Inflammatory macrophage treated with lipopolysaccharide for 1 hour (primary cell): Measurements from ENCODE around the gene UVSSA.
"Not testable (repeated sequence)": the region's sequence is repeated elsewhere in the genome, so short reads cannot be mapped to it uniquely, and the experiment has no call there.

Source experiments
- DNase-seq, 2 donors: peaks; one replicate each; pipeline ENCODE4 v3.0.0-alpha.2; 2020 to 2022

The UVSSA gene

DNA sequence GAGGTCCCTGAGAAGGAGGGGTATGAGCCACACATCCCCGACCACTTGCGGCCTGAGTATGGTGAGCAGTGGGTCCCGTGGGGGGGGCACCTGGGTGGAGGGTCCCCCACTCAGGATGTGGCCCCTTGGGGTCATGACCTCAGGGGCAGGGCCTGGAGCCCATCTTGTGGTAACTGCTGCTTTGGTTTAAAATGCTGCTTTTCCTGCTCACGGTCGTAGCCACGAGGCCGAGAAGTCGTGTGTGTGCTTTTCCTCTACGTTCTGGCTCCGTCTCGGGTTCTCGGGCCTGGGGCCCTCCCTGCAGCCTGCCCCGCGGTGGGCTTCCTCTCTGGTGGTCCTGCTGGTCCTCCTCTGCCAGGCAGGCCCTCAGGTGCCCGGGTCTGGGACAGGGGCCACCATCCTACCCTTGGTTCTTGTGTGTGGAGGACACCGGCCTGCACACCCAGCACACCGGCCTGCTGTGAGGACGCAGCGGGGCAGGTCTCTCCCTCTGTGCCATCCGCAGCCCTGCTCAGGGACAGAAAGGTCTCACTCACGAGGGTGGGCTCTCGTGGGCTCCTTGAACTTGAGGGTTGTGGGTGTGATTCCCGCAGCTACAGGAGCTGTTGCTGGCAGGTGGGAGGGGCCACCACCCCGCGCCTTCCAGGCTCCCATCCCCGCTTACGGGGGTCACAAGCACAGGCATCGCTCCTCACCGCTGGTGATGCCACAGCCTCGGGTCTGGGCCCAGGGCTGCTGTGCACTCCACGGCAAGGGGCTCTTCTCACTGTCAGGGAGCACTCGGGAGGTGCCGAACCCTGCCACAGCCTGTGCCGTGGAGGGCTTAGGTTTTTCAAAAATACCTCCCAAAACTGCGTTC, 19.6 kb downstream of the UVSSA start:
- DNase-seq, result no peak

DNA sequence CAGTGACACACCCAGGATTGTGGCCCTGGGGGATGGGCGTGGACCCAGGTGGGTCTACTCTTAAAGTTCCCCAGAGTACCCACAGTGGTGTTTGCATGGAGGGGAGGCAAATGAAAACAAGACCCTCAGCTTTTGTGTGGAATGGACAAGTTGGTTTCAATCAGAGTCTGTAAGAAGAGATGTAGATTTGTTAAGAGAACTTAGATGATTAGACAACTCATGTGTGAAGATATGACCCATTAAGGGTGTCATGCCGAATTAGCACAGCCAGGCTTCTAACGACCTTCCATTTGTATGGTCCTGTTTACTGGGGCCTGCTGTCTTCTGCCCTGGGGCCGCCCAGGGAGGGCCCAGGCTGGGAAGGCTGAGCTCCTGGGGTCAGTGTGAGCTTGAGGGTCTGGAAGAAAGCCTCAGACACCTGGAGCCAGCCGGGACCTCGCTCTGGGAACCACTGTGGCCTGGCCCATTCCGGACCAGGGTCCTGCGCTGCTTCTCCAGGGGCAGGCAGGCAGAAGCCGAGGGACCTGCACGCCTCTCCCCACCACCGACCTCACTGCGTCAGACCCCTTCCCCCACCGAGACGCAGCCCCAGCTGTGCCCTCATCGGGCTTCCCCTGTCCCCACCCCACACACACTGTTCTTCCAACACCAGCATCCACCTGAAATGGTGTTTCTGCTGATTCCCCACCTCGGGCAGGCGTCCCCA, 20.4 kb downstream of the UVSSA start:
- no peak for DNase-seq

DNA sequence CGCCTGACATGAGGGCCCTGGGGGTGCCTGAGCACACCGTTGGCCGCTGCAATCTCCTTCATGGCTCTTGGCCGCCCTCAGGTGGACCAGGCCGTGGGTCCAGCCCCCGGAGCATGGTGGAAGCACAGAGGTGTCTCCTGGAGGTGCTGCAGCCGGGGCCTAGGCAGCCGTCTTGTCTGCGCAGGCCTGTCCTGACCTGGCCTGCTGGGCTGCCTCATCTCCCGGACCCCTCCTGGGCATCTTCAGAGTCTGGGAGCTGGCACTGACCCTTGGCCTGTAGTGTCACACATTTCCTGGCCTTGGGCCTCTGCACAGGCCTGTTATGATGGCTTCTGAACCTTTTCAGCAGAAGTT, 20.9 kb downstream of the UVSSA start:
- no peak for DNase-seq

DNA sequence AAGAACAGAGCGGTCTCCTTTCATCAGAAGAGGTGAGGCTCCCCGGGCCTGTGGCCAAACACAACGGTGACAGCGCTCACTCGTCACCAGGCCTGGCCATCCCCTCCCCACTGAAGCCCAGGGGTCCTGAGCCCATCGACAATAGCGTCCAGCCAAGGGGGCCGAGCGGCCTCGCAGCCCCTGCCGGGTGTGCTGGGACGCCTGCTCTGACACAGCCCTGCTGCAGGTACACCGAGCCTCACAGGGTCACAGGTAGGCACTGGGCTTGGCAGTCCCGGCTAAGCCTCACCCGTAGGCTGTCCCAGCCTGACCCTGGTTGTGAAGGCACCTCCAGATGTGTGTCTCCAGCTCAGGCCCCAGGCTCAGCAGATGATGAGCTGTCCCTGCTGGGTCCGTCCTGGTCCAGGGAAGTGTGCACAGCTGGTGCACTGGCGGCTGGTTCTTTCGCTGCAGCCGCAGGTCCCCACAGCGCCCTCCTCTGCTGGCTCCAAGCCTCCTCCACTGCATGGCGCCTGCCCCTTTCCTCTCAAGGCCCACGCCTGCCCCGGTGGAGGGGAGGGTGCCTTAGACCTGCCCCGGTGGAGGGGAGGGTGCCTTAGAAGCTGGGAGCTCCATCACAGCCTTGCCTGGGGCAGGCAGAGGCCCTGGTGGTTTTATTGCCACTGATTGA, 21.5 kb downstream of the UVSSA start:
- DNase-seq, result no peak

DNA sequence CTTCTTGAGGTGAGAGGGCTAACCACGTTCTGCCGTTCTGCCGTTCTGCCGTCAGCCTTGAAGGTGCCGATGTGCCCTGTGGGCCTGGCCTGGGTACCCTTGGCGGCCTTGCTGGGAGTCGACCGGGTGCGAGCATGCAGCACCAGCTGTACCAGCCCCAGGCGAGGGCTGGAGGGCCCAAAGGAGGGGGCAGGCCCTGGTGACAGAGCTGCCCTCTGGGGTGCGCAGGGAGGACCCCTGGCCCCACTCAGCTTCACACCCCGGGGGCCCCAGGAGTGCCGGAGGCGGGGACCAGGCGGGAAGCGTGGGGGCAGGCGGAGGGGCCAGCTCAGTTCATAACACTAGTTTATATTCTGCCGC, 22.1 kb downstream of the UVSSA start:
- no peak for DNase-seq

DNA sequence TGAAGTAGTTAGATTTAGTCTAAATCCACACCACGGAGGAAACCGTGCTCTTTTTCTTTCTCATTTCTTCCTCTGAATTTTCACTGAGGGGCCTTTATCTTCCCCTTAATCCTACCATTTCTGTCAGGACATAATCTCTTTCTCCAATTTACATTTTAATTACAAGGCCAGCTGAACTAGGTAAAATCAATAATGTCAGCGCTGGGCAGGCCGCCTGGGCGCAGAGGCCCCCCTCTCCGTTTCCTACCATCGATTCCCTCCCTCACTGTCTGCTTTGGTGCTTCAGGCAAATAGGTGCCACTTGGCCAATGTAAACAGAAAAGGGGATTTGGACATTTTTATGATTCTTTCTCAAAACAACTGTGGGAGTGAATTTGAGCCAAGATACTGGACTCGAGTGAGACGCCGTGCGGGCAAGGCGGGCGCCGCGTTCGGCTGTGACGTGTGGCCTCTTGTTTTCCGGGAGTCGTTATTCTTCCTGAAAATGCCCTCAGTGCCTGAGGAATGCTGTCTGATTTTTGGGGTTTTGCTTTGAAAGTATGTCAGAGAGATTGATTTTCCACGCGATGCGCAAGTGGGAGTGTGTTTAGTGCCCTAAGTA, 22.6 kb downstream of the UVSSA start:
- DNase-seq, result no peak

DNA sequence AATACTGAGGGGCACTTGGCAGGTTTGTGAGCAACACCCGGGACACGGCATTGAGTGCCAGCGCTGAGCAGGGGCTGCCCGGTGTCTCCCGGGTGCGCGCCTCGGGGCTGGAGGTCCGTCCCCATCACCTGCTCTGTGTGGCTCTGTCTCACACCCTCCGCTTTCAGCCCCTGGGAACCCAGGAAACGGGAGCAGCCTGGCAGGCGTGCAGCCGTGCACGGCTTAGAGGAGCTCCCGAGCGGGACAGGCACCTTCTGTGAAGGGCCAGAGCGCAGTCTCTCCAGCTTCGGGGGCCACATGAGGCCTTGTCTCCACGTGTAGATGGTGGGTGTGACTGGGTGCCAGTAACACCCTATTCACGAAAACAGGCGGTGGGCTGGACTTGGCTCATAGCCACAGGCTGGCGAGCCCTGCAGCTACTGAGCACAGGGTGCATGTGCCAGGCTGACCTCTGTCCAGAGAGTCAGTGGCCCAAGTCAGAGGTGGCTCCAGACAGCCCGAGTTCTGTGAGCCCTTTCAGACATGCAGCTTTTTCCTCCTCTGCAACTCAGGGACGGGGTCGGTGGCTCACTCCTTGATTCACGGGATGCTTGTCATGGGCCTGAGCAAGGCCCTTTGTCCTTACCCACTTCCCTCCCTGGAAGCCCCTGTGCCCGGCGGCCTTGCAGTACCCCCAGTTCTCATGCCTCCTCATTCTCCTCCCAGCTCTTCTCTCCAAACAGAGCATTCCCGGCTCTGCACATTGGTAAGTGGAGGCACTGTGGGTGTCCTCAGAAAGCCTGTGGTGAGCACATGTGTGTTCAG, 23.5 kb downstream of the UVSSA start:
- DNase-seq, result no peak

DNA sequence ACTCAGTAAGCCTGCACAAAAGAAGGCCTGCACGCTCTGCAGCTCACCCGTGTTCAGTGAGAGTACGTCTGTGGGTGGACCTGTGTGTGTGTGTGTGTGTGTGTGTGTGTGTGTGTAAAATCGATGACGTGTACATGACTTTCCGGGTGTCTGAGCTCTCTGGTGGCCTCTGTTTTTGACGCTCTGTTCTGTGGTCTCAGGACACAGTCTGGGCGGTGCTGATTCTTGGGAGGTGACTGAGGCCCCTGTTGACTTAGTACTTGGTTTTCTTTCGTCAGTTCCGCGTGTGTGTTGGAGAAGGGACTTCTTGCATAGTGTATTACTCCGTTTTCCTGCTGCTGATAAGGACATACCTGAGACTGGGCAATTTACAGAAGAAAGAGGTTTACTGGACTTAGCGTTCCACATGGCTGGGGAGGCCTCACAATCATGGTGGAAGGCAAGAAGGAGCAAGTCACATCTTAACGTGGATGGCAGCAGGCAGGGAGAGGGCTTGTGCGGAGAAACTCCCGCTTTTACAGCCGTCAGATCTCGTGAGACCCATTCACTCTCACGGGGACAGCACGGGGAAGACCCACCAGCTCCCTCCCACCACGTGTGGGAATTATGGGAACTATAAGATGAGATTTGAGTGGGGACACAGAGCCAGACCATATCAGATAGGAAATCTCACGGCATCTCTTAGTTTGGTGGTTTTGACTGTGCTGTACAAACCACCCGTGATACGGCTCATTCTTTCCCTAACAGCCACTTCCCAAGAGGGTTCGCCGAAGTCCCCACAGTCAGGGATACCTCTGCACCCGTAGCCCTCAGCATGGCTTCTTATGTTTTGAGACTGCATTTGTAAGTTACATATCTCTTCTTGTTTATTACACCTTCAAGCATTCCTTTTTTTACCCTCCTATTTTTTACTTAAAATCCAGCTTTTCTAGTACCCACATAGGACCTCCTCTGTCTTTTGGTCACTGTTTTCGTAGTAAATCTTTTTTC, 24.5 kb downstream of the UVSSA start:
- DNase-seq, result no peak

DNA sequence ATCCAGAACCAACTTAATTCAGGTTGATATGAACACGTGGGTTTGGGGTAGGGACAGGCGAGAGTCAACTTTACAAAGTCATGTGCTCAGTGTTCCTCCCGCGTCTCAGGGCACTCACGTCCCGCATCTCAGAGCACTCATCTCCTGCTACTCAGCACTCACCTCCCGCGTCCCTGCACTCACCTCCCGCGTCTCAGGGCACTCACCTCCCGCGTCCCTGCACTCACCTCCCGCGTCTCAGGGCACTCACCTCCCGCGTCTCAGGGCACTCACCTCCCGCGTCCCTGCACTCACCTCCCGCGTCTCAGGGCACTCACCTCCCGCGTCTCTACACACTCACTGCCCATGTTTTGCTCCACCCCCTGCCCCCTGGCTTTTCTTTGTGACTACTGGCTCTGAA, 25.6 kb downstream of the UVSSA start:
- DNase-seq, result not testable (repeated sequence)

DNA sequence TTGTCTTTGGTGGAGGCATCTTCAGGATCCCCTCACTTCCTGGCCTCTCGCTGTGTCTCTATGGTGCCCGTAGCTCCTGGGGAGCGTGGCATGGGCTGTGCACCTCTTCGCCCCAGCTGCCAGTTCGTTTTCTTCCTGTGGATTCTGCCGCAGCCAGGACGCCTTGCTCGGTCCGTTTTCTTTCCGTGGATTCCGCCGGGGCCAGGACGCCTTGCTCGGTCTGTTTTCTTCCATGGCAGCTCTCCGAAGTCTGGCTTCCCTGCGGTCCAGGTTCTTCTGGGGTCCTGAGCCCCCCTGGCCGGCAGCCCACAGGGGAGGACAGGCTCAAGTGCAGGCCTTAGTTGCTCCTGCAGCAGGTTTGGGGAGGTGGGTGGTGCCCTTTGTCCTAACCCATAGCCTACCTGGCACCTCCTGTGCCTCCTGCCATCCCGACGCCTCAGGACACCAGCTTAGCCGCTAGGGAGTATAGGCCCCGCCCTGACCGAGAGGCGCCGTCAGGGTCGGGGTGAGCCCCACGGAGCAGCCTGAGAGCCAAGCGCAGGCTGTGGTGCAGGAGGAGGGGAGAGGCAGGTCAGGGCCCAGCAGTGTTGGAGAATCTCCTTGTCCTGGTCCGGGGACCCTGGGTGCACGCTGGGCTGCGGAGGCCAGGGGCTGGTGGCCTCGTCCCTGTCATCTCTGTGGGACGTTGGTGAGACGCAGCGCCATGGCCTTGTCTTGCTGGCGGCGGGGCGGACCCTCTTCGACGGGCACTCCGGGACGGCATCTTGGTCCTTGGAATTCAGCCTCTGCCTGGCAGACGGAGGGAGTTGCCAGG, 27.1 kb downstream of the UVSSA start:
- no peak for DNase-seq

DNA sequence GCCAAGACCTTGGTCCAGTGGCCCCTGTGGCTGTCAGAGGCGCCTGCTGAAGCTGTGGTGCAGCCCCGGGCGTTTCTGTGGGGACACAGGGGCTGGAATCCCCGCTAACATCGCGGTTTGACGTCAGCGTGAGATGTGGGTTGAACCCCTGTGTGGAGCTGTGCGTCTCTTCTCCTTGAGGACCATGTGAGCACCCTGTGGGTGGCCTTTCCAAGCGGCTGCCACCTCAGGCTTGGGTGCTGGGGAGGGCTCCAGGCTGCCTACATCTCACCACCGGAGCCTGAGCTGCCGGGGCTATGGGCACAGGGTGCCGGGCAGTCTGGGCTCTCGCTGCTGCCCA, 27.7 kb downstream of the UVSSA start:
- no peak for DNase-seq

DNA sequence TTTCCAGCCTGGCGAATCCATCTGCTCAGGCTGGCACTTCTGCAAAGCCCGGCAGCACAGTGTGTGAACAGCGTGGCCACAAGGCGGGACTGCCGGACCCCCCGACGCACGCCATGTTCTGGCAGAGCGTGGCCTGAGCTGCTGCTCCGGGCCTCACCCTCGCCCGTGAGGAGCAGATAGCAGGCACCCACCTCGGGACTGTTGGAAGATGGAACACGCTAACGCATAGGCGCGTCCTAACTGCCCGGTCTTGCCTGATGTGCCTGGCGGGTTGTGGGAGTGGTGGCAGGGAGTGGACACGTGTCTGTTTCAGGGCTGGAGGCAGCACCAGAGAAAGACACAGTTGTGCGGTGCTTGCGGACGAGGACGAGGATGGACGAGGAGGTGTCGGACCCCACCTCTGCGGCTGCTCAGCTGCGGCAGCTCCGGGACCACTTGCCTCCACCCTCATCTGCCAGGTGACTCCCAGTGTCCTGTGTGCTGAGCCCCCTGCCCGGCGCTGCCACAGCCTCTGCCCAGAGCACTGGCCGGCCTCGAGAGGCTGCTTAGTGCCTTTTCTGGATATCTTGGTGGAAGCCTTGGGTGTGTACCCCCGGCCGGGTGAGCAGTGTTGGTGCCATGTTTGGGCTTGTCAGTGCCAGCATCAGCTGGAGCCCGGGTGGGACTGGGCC, 28.2 kb downstream of the UVSSA start:
- DNase-seq, result no peak

DNA sequence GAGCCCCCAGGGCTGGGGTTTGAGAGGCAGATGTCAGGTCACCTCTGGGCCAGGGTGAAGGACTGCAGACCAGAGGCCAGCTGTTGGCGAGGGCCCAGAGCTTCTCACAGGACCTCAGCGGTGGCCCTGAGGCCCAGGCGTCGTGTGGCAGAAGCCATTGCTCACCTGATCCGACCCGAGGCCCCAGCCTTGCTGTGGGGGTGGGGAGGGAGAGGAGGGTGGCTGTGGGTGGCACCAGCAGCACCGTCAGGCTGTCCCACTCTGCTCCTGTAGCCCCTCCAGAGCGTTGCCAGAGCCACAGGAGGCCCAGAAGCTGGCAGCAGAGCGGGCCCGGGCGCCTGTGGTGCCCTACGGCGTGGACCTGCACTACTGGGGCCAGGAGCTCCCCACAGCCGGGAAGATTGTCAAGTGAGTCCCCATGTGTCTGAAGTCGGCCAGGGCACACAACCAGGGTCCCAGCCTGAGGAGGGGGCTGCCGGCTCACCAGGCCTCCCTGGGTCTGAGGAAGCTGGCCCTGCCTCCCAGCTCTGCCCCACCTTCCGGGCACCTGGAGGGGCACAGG, 28.8 kb downstream of the UVSSA start:
- no peak for DNase-seq

DNA sequence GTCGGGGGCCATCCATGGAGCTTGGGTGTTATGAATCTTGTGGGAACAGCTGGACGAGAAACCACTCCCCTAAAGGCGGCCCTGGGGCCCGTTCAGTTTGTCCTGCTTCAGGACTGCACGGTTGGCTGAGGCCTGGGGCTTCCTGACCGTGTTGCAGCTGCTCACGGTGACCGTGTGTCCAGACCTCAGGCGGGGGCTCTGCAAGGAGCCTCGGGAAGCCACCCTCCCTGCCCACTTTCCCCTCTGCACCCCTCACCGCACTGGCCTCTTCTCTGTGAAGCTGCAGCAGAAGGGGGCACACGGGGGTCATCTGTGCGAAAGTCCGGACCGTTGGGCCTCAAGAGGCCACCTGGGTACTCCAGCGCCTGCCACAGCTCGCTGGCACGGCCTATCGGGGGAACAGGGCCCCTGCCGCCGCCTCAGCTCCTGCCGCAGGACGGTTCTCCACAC, 29.4 kb downstream of the UVSSA start:
- DNase-seq, result no peak

DNA sequence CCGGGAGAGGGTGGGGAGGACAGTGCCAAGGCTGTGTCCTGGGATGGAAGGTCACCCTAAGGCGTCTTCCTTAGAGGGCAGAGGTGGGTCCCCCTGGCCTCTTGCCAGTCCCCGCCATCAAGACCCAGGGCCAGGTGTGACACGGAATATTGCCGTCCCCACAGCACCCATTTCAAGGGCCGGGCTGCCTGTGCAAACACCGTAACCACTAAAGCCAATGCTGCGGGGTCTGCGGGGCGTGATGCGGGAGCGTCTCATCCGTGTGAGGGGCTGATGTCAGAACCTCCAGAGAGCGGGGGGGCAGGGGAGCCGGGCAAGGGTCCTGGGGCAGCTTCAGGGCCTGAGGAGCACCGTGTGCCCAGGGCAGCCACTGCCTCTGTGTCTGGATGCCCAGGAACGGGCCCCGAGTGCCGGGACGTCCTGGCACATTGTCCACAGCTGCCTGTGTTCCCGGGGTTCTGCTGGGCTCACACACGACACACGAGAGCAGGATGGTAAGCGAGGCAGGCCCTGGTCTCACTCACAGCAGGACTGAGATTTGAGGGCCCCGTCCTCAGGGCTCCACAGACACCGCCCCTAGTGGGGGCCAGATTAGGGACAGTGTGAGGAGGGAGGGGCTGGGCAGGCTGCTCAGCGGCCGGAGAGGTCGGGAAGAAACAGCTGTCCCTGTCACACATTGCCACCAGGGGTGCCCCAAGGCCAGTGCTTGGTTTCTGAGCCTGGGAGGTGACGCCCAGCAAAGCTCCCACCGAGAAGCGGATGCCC, 30.0 kb downstream of the UVSSA start:
- DNase-seq, result no peak

DNA sequence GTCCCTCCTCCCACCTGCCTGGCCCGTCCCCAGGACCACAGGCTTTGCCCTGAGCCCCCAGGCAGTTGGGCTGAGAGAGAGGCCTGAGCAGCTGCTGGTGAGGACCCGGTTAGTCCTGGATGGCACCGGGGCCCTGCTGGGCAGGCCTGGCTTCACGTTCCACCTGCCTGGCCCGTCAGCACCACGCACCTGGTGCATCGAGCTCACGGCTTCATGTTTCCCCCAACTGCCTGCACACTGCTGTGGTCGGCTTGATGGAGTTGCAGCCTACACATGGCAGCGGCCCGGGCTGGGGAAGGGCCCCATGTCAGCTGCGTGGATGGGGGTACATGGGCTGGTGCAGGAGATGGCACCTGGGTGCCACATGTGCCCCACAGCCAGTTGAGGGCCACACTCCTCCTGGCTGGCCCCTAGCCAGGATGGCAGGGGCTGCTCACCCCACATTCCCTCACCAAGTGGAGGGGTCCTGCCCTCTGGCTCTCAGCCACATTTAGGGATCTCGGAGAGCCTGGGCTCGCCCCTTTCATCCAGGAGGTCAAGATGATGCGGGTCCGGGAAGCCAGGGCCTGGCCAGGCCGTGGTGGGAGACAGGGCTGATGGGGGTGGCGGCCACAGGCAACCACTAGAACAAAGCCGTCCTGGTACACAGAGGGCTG, 30.7 kb downstream of the UVSSA start:
- DNase-seq, result no peak

DNA sequence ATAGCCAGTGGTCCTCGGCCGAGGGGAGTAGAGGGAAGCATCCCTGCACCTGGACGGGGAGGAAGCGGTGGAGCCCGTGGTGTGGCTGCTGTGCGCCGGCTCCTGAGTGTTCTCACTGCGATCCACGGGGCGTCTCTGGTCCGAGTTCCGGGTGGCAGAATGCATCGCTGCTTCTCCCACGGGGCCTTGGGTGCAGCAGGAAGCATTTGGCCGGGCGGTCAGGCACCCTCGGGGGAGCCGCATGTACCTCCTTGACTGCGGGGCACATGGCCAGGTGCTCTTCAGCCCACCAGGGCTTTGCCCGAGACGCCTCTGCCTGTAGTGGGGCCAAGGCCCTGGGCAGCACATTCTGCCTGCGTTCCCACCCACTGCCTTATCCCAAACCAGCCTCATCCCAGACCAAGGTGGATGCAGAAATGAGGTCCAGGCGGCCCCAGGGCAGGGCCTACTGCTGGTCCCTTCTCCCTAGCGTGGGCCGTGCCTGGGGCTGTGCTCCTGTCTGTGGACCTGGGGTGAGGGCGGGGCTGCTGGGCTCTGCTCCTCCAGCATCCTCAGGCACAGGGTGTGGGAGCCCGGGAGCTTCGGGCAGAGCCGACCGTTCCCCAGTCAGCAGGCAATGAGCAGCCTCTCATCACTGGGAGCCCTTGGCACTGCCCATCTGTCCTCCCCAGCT, 31.7 kb downstream of the UVSSA start:
- DNase-seq, result no peak

DNA sequence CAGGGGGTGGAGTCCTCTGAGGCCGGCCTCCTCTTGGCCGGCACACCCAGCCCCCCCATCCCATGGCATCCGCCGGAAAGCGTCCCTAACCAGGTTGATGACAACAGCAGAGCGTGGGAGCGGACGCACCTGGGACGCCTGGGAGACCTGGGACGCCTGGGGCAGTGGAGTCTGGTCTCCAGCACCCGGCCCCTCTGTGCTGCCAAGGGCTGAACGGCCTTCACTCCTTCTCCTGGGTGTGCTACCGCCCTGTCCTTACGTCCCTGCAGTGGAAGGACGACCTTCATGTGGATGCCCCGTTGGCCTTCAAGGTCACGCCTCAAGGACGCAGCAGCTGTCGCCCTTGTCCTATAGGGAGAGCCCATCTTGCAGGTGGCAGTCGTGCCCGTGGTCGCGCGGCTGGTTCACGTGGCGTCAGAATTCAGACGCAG, 32.4 kb downstream of the UVSSA start:
- DNase-seq, result no peak
